HG03025 (cell line): ENCODE measurements around the gene RTL5.
A peak's percentile ranks its signal among the peaks of the same experiment; 100 is the strongest.

Experiments
- ATAC-seq: cut with Tn5 transposase; IDR thresholded peaks from one replicate; pipeline ENCODE4 v1.9.1; 2021; ENCODE audit warnings: mild to moderate bottlenecking, moderate library complexity; ENCODE audit not compliant: unreplicated experiment, low FRiP score

RTL5 gene

DNA sequence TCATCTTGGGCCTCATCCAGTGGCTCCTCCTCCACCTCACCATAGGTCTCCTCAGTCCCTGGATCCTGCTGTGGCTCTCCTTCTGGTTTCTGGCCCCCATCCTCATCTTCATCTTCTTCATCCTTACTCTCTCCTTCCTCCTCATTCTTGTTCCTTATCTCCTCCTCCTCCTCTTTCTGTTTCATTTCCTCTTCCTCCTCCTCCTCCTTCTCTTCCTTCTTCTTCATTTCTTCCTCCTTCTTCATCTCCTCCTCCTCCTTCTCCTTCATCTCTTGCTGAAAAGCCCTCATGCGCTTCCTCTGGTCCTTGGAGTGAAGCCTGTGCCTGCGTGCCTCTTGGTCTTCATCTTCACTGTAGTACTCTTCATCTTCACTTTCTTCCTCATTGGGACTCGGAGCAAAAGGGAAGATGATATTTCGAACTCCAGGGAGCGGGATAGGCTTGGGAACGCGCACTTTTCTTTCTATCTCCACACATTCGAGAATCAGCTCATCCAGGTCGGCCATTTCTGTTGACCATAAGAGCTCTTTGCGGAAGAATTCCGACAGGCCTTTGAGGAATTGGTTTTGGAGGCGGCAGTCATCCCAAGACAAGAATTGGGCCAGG lies 1.5 kb downstream of the RTL5 start:
- ATAC-seq: no peak

DNA sequence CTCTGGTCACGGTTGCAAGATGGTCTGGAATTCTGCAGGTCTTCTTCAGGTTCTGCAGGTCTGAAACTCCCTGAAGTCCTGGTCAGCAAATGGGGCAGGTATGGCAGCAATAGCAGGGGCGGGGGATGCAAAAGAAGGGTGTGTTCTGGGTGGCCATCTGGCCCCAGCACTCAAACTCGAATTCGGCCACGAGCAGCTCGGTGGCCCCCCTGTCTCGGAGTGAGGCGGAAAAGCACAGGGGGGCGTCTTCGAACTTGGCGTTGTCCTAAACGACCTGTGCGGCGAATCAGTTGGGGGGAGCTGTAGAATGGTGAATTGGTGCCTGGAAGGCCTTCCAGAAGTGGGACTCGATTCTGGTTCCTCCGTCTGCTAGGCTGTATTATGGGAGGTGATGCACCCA lies 2.1 kb downstream of the RTL5 start:
- no peak for ATAC-seq

DNA sequence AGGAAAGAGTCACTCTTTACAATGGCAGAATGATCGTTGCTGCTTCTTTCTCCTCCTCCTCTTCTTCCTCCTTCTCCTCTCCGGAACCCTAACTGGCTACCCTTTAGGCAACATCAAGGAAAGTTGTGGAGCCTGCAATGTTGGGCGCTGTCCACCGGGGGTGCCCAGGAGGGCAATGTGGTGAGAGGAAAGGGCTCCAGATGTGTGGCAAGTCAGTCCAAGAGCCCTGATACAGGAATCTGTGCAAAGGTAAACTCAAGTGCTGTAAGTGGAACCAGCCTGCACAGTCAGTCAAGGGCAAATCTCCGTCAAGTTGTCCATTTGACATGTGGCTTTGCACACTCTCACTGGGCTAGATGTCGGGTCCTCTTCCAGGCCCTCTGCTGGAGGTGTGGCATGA lies 2.8 kb downstream of the RTL5 start:
- ATAC-seq: no peak

DNA sequence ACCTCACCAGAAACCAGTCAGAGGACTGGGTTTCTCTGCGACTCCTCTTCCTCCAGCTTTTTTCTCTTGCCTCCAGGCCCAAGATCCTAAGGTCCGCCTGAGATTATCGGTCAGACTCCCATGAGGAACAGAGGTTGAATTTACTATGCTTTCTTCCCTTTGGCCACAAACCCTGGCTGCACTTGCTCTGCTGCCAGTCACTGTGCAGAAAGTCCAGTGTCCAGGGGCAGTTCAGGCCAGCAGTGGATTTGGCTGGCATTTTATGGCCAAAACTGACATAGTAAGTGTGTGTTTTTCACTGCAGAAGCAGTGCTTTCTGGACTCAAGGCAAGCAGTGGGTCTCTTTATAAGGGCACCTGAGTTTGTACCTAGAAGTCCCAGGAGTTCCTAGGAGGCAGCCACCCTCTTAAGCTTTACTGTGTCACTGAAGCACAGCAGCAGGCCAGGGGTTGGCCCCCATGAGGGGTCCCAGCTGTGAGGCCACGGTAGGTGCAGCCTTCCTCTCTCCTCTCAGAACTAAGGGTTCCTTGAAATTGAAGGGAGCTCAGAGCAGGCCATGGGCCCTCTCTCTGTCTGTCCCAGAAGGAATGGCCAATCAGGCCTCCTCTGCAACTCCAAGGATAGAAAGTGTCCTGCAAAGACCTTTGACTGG lies 3.4 kb downstream of the RTL5 start:
- no peak for ATAC-seq

DNA sequence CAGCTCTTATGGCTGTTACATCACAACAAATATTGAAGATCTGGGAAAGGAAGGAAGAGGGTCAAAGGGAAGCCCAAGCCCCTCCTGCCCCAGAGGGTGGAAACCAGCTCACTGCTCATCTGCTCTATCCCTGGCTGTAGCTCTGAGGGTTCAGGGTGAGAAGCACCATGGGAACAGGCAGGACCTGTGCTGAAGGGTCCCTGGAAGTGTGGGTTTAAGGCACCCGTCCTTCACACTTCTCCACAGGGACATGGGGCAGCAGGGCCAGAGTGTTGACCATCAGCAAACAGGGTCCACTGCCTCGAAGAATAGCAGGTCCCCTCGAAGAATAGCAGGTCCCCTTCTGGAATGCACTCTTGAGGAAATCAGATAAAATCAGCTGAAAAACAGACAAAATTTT lies 4.4 kb downstream of the RTL5 start:
- no peak for ATAC-seq

DNA sequence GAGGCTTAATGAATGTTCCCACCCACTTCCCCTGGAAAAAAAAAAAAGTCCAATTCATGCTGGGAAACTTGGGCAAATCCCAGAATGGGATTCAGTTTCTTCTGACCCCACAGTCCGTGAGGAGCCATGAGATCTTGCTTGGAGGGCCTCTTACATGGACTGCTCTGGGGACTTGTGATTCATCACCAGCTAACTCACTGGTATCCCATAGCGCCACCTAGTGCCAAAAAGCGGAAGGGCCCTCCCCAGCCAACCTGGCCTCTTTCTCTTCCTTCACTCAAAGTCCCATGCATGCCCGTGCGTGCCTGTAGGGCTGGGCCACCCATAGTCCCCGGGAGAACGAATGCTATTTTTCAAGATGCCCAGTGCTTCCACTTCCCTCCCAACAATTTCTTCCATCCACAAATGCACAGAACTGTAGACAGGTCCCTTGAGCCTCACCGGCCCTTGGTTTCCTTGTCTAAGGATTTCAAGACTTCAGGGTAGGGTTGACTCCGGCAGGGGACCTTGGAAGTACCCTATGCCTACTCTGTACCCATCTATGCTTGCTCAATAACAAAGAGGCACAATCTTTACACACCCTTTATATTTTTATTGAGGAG lies 5.1 kb downstream of the RTL5 start:
- ATAC-seq: peak; percentile 64

DNA sequence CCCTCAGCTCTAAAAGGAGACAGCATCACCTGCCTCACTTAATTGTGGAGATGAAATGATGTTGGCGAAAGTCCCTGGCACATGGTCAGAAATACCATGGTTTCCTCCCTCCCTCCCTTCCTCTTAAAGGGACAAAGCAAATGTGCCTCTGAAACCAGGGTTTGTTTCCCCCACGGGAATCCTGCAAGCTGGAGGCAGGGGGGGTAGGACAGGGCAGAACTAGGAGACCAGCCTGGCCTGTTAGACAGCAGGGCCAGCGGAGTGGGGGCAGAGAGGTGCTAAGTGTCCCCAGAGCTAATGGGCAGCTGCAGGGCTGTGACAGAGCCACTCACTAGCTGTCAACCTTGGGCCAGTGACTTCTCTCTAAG lies 5.7 kb downstream of the RTL5 start:
- no peak for ATAC-seq

DNA sequence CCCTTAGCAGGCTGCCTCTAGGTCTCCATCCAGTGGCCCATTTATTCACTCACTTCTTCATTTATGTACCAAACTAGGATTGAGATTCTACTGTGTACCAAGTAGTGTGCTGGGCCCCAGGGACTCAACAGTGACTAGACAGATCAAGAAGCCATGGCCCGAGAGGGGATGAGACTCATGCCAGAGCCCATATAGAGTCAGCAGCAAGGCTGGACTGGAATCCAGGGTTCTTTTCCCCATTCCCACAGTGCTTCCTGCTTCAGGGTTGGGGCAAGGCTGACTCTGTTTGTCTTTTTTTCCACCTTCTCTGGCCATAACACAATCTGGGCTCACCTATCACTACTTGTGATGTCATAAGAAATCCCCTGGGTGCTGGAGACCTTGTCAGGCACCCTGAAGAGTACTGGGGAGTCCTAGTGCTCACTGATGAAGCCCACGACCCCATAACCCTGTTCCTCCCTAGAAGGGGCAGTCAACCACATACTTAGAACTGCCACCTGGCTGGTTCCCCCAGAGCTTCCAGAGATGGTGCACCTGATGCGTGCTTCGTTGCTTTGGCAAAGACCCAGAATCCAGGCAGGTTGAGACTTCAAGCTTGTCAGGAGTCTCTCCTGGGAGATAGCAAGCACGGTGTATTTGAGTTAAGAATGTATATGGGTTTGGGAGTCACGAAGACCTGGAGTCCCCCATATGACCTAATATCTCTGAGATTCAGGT lies 6.2 kb downstream of the RTL5 start:
- no peak for ATAC-seq

DNA sequence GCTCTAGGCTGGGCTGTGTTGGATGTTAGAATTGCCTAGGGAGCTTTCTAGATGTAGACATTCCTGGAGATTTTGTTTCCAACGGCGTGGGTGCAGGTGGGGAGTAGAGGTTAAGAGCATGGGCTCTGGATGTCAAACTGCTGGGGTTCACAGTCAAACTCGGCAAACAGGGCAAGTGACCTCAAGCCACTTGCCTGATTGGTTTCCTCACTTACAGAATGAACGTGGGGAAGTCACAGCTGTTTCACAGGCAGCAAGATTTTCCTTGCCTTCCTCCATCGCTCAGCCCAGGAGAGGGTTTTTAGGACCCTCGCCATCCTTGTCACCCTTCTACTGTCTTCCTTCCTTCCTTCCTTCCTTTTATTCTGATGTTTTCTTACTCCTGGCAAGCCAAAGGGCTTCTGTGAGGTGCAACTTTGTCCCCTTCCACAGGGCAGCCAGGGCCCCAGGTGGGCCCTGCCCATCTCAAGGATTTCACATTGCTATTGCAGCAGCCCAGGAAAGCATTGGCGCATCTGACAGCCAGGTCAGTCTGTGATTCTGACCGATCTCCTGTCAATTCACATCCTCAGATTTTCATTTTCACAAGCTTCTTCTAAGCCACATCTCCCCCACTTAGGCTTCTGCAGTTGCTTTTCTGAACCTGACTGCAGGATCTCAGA lies 7.0 kb downstream of the RTL5 start:
- no peak for ATAC-seq

DNA sequence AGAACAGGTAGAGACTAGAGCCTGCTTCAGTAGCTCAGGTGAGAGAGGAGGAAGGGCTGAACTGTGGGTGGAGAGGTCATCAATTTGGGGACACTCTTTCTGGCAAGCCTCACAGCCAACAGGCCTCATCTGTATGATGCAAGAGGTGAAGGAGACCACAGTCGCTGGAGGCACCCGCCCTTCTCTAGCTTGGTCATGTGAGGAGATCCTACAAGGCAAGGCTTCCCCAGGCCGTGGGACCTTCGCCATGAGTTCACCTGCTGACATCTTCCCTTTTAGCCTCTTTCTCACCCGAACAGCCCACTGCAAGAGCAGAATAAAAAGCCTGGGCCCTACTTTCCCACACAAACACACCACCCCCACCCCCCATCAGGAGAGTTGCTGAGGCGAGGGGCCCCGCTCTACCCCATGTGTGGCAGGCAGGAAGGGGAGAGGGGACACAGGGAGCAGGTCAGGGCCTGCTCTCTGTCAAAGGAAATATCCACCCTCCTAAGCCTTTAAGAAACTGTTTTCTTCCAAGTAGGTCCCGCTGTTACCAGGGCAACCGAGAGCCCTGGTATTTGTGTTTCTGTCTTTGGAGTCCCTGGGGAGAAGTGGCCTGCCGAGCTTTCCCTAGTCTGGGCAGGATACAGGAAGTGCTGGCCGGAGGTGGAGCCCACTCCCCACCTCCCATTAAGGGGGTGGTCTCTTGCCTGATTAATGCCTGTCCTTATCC lies 8.1 kb downstream of the RTL5 start:
- ATAC-seq: no peak

DNA sequence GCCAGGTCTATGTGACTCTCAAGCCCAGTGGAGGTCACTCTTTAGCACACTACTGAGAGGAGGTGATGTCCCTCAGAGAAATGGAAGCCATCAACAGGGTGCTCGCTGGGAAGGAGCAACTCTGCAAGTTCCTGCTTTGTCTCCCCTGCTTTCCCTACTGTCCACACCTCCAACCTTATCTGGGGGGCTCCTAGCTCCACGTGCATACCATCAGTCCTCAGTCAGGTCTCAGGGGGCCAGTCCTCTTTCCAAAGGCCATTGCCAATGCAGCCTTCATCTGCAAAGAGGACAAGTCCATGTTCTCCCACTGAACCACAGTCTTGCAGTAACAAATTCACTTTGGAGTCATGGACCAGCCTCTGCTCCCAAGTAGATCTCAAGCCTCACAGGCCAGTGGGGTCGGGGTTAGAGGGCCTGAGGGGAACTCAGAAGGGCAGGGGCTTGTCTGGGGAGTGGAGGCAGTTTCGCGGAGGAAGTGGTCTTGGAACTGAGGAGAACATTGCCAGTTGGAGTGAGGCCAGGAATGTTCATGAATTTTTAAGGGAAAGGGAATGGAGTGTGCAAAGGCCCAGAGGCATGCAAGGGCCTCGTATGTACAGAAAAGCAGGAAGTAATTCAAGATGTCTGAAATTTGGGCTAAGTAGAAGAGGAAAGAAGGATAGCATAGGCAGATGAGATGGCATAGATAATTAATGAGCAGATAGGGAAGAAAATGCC lies 8.9 kb downstream of the RTL5 start:
- ATAC-seq: no peak

DNA sequence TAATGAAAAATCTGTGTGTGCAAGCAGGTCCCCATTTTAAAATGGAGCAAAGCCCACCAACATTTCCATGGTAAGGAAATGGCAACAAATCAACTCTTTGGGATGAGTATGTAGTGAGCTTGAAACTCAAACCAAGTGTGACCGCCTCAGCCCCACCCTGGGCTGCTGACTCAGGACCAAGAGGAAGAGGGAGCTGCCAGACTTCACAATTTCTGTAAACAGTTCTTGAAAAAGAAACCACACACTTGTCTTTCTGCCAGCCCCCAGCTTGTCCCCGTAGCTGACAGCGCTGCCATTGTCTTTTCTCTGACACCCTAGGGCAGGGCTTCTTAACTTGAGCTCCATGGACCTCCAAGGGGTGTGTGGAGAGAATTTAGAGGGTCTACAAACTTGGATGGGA lies 10.3 kb downstream of the RTL5 start:
- no peak for ATAC-seq

DNA sequence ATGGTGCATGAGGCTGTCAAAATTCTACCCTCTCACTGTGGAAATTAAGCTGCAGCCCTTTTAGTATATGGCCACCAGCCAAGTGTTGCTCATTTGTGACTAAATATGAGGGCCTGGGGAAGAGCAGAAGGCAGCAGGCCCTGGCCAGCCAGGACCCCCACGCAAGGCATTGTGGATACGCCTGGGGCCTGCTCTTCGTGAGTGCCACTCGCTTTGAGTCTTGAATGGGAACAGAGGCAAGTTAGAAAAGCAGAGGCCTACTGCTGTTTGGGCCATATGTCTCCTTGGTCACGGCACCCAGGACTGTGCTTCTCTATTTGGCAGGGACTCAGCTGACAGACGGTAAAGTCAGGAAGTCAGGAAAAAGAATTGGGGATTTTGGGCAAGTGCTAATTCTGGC lies 10.9 kb downstream of the RTL5 start:
- no peak for ATAC-seq

DNA sequence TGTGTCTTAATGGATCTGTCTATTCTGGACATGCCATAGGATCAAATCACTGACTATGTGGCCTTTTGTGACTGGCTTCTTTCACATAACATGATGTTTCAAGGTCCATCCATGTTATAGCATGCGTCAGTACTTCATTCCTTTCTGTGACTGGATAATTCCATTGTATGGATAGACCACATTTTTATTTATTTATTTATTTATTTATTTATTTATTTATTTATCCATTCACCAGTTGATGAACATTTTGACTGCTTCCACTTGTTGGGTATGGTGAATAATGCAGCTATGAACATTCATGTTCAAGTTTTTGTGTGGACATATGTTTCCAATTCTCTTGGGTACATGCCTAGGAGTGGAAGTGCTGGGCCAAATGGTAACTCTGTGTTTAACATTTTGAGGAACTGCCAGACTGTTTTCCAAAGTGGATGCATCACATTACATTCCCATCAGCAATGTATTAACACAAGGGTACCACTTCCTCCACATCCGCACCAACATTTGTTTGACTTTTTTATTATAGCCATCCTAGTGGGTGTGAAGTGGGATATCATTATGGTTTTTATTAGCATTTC lies 14.0 kb downstream of the RTL5 start:
- no peak for ATAC-seq

DNA sequence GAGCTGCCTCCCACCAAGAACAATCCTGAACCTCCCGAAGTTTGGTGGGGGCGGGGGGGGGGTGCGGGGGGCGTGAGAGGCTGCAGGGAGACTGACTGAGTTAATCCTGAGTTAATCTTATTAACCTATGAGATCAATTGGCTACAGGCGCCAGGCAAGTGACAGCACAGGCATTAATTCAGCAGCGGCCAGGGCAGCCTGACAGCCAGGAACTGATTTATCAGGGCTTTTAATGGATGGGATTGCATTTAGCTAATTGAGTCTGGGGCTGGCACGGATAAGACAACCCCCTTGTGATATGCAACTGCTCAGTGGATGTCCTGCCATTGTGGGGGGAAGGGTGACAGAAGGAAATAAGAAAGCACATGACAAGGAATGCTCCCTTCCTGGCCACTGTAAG lies 16.3 kb downstream of the RTL5 start:
- no peak for ATAC-seq

DNA sequence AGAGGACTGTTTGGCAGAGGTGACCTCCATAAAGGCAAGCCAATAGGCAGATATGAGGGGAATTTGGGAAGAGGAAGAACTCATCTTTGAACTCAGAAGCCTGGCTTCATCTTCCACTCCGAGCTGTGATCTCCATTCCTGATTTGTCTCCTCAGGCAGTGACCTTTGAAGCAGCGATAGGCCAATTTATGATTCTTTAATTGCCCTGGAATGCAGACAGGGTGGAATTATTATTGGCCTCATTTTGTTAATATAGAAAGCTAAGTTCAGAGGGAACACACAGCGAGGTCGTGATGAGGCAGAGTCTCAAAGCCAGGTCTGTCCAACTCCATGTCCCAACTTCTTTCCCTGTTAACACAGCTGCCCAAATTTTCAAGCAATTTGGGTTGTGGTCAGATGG lies 16.9 kb downstream of the RTL5 start:
- no peak for ATAC-seq

DNA sequence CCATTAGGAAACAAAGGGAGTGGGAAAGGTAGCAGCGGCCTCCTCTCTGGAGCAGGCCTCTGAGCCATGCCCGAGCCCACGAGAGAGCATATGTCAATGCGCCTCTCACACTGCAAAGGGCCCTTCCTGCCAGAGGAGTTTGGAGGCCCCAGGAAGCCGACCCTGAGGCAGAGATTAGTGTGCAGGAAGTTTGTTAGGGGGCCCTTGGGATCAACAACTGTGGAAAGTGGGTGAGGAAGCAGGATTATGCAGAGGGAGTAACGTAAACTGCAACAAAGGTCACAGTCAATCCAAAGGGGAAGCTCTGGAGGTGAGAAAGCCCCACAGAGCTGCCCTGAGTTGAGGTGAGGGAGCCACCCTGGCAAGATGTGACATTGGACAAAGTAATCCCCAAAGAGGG lies 17.4 kb downstream of the RTL5 start:
- ATAC-seq: no peak

DNA sequence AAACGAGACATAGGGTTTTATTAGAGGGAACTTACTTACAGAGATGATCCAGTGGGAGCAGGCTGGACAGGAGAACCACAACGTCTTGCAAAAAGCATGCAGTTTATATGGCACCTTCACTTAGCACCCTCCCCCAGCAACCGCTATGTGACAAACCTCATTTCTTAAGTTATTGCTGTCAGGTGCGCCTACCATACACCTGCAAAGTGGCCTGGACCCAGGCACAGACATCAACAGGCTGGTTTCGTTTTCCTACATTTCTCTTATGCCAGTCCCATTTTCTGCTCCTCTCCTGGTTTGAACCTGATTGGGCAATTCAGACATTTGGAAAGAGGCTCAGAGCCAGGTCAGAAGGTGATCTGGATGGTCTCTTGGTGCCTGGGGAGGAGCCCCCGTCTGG lies 18.3 kb downstream of the RTL5 start:
- no peak for ATAC-seq

DNA sequence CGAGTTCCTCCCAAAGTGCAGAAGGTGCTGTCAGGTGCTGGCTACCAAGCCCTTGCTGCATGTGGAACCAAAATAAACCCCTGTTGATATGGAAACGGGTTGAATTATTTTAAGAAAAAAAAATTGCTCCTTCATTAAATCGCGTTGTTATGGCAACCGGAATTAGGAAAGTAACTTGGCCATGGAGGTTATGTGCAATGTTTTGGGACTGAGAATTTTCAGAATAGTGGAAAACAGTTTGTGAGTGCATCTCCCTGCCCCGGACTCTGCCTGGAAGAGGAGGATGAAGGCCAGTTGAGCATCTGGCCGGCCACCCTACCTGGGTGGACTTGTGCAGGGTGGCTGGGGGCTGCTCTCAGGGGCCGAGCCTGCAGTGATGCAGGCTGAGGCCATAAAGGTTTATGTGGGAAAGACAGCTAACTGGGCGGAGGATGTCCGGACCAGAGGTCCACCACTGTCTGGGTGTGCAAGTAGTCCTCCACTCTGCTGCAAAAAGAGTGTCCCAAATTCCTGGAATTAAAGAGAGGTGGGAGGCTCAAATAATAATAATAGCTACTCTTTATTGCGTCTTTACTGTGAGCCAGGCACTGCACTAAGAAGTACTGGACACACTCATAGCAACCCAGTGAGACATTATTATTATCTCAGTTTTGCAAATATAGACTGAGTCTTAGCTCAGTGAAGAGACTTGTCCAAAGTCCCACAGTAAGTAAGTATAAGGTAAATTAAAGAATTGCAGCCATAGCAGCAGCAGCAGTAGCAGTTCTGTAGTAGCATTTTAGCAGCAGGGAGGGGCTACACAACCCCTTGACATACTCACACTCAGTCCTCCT lies 20.6 kb downstream of the RTL5 start:
- no peak for ATAC-seq
